Glutamatergic neuron (in vitro differentiated cells): ENCODE results near the gene KAT8. TPM values are rescaled to one million over a fixed set of nuclear protein-coding genes. Genes with fewer than 3 reads are reported as not detected.

ENCODE experiments used
- DNase-seq: peaks from one replicate; pipeline ENCODE4 v3.0.0; 2022
- H3K27ac Mint-ChIP-seq: one replicate; pipeline ENCODE4 v1.8.0; 2020; ENCODE audit warnings: mild to moderate bottlenecking, mixed read lengths, inconsistent platforms; ENCODE audit not compliant: unreplicated experiment
- H3K27me3 Mint-ChIP-seq: one replicate; pipeline ENCODE4 v1.8.0; 2020; ENCODE audit warnings: mild to moderate bottlenecking, moderate library complexity, mixed read lengths, inconsistent platforms; ENCODE audit not compliant: unreplicated experiment
- H3K36me3 Mint-ChIP-seq: one replicate; pipeline ENCODE4 v1.8.0; 2020; ENCODE audit warnings: mild to moderate bottlenecking, mixed read lengths, inconsistent platforms; ENCODE audit not compliant: unreplicated experiment
- H3K4me1 Mint-ChIP-seq: one replicate; pipeline ENCODE4 v1.8.0; 2020; ENCODE audit warnings: mild to moderate bottlenecking, low read depth, mixed read lengths, inconsistent platforms; ENCODE audit not compliant: unreplicated experiment
- H3K4me3 Mint-ChIP-seq: one replicate; pipeline ENCODE4 v1.8.0; 2020; ENCODE audit warnings: mild to moderate bottlenecking, mixed read lengths, inconsistent platforms; ENCODE audit not compliant: unreplicated experiment
- H3K9me3 Mint-ChIP-seq: one replicate; pipeline ENCODE4 v1.8.0; 2020; ENCODE audit warnings: mild to moderate bottlenecking, moderate library complexity, mixed read lengths, inconsistent platforms; ENCODE audit not compliant: unreplicated experiment
- CTCF ChIP-seq: fragments of 200-600 bp; sonication (generic); IDR thresholded peaks from one replicate; pipeline ENCODE4 v1.5.0; 2021; ENCODE audit not compliant: partially characterized antibody, unreplicated experiment
- total RNA-seq: library from RNA; stranded (reverse); fragmentation: NEBNext Ultra II Directional; extraction: Animal tissue kit (Norgen Biotek cat#: 25700); gene quantifications from one replicate; pipeline ENCODE4 v1.2.1, GENCODE V29; 2021; ENCODE audit not compliant: unreplicated experiment

Gene KAT8
- total RNA-seq, 1 donor from 2014 or later: 61.2 TPM

GRCh38 chr16:31090540-31090939 is 26.9 kb upstream of the KAT8 start:
- Mint-ChIP-seq H3K27ac (no peak overlapping the region), H3K36me3 (no peaks in the 10 kb centered on the region), H3K4me1 (peaks cover 8% of the 10 kb centered on the region), H3K4me3 (no peak overlapping the region), H3K27me3 (peaks cover 12% of the 10 kb centered on the region), H3K9me3 (peaks cover 9% of the 10 kb centered on the region)
- DNase-seq: no peak
- TF ChIP-seq CTCF: no peak

- no peak for DNase-seq
- peaks cover 9% of the 10 kb centered on the region for H3K9me3 Mint-ChIP-seq
- H3K4me1 Mint-ChIP-seq: peaks cover 4% of the 10 kb centered on the region
- no peak for TF ChIP-seq CTCF
- H3K4me3 Mint-ChIP-seq: peak overlapping the region; percentile 99
- peak overlapping the region; percentile 71 for H3K27ac Mint-ChIP-seq
- H3K36me3 Mint-ChIP-seq: no peaks in the 10 kb centered on the region
- H3K27me3 Mint-ChIP-seq: peaks cover 13% of the 10 kb centered on the region
These were observed 25.1 kb upstream of the KAT8 start for GRCh38 chr16:31092330-31092729.

DNA sequence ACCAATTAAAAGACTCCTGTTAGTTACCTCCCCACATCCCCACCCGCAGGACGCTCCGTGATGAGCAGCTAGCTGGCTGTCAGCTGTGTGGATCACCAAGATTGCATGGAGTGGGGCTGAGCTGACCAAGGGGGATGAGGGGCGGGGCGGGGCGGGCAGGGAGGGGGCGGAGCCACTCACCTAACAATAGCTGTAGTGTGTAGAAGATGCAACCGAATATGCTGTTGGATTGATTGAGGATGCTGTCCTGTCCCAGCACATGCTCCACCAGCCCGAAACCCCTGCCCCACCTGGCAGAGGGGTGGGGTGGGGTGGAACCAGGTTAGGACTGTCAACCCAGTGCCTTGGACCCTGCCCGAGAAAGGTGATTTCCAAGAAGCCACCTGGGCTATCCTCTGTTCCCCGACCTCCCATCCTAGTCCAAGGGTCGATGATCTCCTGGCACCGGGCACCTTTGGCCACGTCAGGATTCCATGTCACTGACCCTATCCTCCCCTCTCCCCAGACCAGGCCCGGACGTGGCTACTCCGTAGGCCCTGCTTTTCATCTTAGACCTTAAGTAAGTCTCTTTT is 24.2 kb upstream of the KAT8 start:
- peak overlapping the region; percentile 99 for H3K4me3 Mint-ChIP-seq
- DNase-seq: peak; percentile 68
- TF ChIP-seq CTCF: no peak
- H3K27me3 Mint-ChIP-seq: peaks cover 13% of the 10 kb centered on the region
- peaks cover 4% of the 10 kb centered on the region for H3K4me1 Mint-ChIP-seq
- no peaks in the 10 kb centered on the region for H3K36me3 Mint-ChIP-seq
- peaks cover 9% of the 10 kb centered on the region for H3K9me3 Mint-ChIP-seq
- peak overlapping the region; percentile 89 for H3K27ac Mint-ChIP-seq

- Mint-ChIP-seq H3K9me3 (peaks cover 9% of the 10 kb centered on the region), H3K4me1 (peaks cover 4% of the 10 kb centered on the region), H3K27ac (peak overlapping the region; percentile 94), H3K27me3 (peaks cover 13% of the 10 kb centered on the region), H3K36me3 (no peaks in the 10 kb centered on the region), H3K4me3 (peak overlapping the region; percentile 99)
- no peak for TF ChIP-seq CTCF
- no peak for DNase-seq
These were observed 23.4 kb upstream of the KAT8 start for GRCh38 chr16:31094088-31094423.

- no peak for TF ChIP-seq CTCF
- Mint-ChIP-seq H3K9me3 (peaks cover 9% of the 10 kb centered on the region), H3K4me1 (peaks cover 4% of the 10 kb centered on the region), H3K27ac (peak within 1 kb of the TSS; percentile 94), H3K36me3 (no peaks in the 10 kb centered on the region), H3K4me3 (peak within 1 kb of the TSS; percentile 99), H3K27me3 (peaks cover 13% of the 10 kb centered on the region)
- peak; percentile 90 for DNase-seq
These were observed 22.9 kb upstream of the KAT8 start, which contains the start of gene VKORC1 for GRCh38 chr16:31094424-31095120. VKORC1 (minus strand) TSS chr16:31094797; CDS start chr16:31094729, 68 bp downstream.
